HL-60 (cell line): ENCODE data around the gene IL12RB2.
A peak's percentile ranks its signal among the peaks of the same experiment; 100 is the strongest.

Experiments
- DNase-seq, 2 experiments: peaks; one replicate each; pipeline ENCODE4 v3.0.0-alpha.2; 2010 to 2020; ENCODE audit warnings: low read depth in 1 of 2, low spot score in 1 of 2
- H3K27ac ChIP-seq: fragments of 250-450 bp; sonication (Bioruptor Pico); replicated peaks from 2 replicates; pipeline ENCODE4 v1.5.1; 2020; ENCODE audit warnings: mild to moderate bottlenecking, moderate library complexity
- H3K27me3 ChIP-seq: fragments of 250-450 bp; sonication (Bioruptor Pico); 2 replicates; pipeline ENCODE4 v1.5.1; 2021; ENCODE audit warnings: mild to moderate bottlenecking, moderate library complexity; ENCODE audit not compliant: insufficient read depth, poor library complexity, severe bottlenecking
- H3K4me3 ChIP-seq: replicated peaks from 2 replicates; pipeline ENCODE4 v1.5.1; 2011; ENCODE audit warnings: mild to moderate bottlenecking, control low read depth, low read length; ENCODE audit not compliant: insufficient read depth
- CTCF ChIP-seq: IDR thresholded peaks from one replicate; pipeline ENCODE4 v1.5.1; 2011; ENCODE audit warnings: low read length, control low read depth, inconsistent platforms; ENCODE audit not compliant: insufficient read depth
- GABPA ChIP-seq: IDR thresholded peaks from 2 replicates; pipeline ENCODE4 v1.6.1; 2012; ENCODE audit warnings: low read depth
- POLR2AphosphoS5 ChIP-seq: IDR thresholded peaks from 2 replicates; pipeline ENCODE4 v1.6.1; 2012; ENCODE audit warnings: low read depth
- REST ChIP-seq: IDR thresholded peaks from 2 replicates; pipeline ENCODE4 v1.6.1; 2012; ENCODE audit warnings: low read depth; ENCODE audit not compliant: insufficient replicate concordance
- SPI1 ChIP-seq: IDR thresholded peaks from 2 replicates; pipeline ENCODE4 v1.6.1; 2012; ENCODE audit warnings: low read depth, mild to moderate bottlenecking, borderline replicate concordance

The IL12RB2 gene

GRCh38 chr1:67346982-67347381 lies 39.3 kb downstream of the IL12RB2 start:
- no peak overlapping the region for H3K27ac ChIP-seq
- DNase-seq: no peak
- H3K4me3 ChIP-seq: no peak overlapping the region
- H3K27me3 ChIP-seq: no peaks in the 10 kb centered on the region
- TF ChIP-seq REST: no peak
- TF ChIP-seq GABPA: no peak
- no peak for TF ChIP-seq SPI1
- no peak for TF ChIP-seq POLR2AphosphoS5
- no peak for TF ChIP-seq CTCF

GRCh38 chr1:67347688-67348472 lies 40.2 kb downstream of the IL12RB2 start:
- Histone ChIP-seq H3K27ac (no peak overlapping the region), H3K4me3 (no peak overlapping the region), H3K27me3 (no peaks in the 10 kb centered on the region)
- DNase-seq: peak in 1 of 2 experiments; percentile 28
- TF ChIP-seq REST: no peak
- peak; percentile 83 for TF ChIP-seq CTCF
- no peak for TF ChIP-seq SPI1
- no peak for TF ChIP-seq POLR2AphosphoS5
- TF ChIP-seq GABPA: no peak

- no peak for TF ChIP-seq POLR2AphosphoS5
- no peak overlapping the region for H3K4me3 ChIP-seq
- no peaks in the 10 kb centered on the region for H3K27me3 ChIP-seq
- DNase-seq: no peak
- H3K27ac ChIP-seq: no peak overlapping the region
Observed at GRCh38 chr1:67348586-67349252, 41.0 kb downstream of the IL12RB2 start.

- Histone ChIP-seq H3K4me3 (no peak overlapping the region), H3K27me3 (no peaks in the 10 kb centered on the region), H3K27ac (no peak overlapping the region)
- no peak for DNase-seq
- TF ChIP-seq REST (no peak), POLR2AphosphoS5 (no peak), GABPA (no peak), CTCF (no peak), SPI1 (no peak)
Observed at GRCh38 chr1:67350783-67351182, 43.1 kb downstream of the IL12RB2 start.
